NAMALWA (cell line): ENCODE measurements around the gene OR2B6.

ENCODE experiments used
- DNase-seq: peaks from one replicate; pipeline ENCODE4 v3.0.0-alpha.2; 2015; ENCODE audit warnings: low spot score

Gene OR2B6

DNA sequence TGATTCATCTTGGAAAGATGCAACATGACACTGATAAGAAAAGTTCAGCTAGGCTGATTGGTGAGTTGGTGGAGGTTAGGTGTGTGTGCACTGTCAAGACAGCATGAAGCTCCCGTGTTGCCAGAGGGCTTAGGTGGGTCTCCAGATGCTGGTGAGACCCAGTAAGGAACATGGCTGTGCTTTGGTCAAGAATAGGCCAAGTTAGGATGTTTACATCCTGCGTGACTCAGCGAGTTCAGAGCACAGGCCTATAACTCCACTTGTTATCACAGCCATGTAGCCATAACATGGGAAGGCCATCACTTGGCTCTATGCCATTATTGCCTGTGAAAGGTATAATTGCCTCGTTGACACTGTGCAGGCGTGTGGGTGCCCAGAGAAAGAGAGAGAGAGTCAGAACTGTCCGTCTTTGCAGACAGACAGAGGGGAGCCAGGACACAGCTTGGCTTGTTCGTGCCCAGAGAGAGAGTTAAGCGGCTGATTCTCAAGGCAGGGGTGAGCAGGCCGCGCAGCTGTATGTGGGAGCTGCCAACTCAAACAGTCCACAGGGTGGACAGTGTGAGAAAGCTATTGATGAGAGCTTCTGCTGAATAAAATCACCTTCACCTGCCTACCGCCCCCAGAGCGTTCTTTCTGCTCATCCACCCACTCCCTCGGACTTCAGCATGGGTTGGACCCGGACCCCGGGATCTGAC, 43.5 kb downstream of the OR2B6 start:
- DNase-seq = no peak

DNA sequence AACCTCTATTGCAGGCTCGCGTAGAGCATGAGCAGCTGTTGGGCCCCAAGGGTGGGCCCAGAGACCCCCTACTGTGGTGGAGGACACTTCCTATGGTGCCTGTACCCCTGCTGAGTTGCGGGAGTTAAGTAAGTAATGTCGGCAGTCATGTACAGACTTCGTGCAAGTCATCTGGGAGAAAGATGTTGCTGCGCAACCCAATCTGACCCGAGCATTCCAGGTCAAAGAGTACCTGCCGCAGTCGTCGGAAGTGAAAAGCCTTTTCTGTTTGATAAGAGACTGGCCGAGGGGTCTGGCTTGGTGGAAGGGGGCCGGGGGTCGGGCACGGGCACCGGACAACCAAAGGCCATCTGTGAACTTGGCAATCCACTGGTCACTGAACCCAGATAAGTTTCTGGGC, 44.3 kb downstream of the OR2B6 start:
- no peak for DNase-seq

DNA sequence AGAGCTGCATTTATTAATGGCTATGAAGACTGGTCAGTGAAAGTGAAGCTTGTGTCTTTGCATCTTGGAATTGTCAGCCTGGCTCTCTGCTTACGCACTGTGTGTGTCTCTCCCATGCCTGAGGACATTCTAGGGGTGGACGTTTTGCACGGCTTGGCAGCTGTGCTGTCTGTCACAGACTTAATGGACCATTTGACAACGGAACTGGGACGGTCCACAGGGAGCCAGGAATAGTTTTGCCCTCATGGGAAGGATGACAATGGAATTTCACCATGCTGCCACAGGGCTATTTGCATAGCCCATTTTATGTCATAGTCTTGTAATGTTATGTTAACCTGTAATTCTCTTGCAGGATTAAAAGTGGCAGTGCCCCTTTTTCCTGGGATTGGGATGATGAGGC, 44.7 kb downstream of the OR2B6 start:
- DNase-seq = no peak

DNA sequence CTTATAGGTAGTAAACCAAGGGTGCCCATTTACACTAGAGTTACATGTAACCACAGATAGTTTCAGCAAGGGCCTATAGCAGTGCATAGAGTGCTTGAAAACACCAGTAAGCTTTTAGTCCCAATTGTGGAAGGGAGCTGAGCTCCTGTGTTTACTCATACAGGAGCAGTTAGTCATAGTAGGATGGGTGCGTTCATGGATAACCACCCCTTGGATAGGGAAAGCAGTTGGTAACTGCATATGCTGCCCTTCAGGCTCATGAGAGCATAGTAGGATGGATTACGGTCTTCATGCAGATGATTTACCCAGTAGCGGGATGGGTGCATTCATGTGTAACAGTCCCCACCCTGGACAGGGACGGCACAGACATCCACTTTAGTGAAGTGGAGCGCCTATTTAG, 45.1 kb downstream of the OR2B6 start:
- DNase-seq = no peak

GRCh38 chr6:28003059-28003458, 46.0 kb downstream of the OR2B6 start:
- DNase-seq = no peak

GRCh38 chr6:28003661-28004060, 46.6 kb downstream of the OR2B6 start:
- DNase-seq = no peak

DNA sequence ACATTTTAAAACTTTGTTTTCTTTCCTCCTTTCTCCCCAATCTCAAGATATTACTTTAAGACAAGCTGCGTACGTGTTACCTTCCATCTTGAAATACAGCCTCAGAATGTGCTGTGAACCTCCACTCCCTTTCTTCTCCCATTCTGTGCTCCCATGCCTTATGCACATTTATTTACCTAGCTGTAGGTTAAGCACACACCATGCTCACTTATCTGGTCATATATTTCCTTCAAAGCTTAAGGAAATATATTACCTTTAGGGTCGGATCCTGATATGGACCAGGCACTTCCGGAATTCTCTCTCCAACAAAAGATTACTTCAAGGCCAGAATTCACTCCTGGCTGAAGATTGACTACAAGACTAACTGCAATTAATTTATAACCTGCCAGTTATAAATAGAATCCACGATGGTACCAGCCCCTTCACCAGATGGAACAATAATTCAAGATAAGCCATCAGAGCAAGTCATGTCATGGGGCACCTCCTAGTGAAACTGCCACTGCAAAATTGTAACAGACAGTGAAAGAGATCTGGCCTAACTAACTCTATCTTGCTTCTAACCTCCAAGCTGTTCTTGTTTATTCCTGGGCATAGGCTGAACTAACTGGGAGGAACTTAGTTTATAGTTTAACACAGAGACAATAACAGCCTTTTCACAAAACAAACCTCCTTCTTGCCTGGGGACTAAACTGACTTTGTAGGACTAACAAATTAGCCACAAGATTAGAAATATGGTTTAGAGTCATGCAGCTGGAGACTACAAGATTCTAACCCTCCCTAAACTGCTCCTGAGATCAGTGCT, 47.5 kb downstream of the OR2B6 start:
- DNase-seq = no peak

DNA sequence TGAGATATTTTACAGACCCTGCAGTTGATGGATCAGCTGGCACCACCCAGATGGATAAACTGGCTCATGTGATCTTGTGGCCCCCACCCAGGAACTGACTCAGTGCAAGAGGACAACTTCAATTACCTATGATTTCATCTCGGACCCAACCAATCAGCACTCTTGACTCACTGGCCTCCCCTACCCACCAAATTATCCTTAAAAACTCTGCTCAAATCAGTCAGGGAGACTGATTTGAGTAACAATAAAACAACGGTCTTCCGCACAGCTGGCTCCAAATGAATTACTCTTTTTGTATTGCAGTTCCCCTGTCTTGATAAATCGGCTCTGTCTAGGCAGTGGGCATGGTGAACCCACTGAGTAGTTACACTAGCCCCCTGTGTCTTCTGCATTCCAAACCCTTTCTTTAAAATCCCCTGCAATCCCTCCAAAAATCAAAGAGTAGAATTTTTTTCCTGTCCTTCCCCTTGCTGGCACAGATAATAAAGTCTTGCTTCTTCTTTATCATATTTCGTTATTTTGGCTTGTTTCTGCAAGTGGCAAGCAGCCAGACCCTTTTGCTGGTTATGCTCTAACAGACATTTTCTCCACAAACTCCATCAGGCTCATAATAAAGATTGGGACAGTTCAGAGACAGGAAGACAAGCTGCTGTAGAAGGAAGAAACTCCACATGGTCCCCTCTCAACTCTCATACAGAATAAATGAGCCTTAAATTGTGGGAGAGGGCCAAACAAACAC, 48.3 kb downstream of the OR2B6 start:
- no peak for DNase-seq

- DNase-seq = no peak
Observed at GRCh38 chr6:28005975-28006374, 48.9 kb downstream of the OR2B6 start.
